Endothelial cell (in vitro differentiated cells): Measurements from ENCODE around the gene ERI3. TPM values are rescaled to one million over a fixed set of nuclear protein-coding genes. Genes with fewer than 3 reads are reported as not detected.

Experiments
- DNase-seq: peaks from one replicate; pipeline ENCODE4 v3.0.0; 2021; ENCODE audit warnings: low spot score
- H3K27ac Mint-ChIP-seq: one replicate; pipeline ENCODE4 v1.8.0; 2021; ENCODE audit warnings: mixed read lengths, inconsistent platforms; ENCODE audit not compliant: unreplicated experiment
- H3K27me3 Mint-ChIP-seq: one replicate; pipeline ENCODE4 v1.8.0; 2021; ENCODE audit warnings: mild to moderate bottlenecking, moderate library complexity, mixed read lengths, inconsistent platforms; ENCODE audit not compliant: unreplicated experiment
- H3K36me3 Mint-ChIP-seq: one replicate; pipeline ENCODE4 v1.8.0; 2021; ENCODE audit warnings: mild to moderate bottlenecking, low read depth, mixed read lengths, inconsistent platforms; ENCODE audit not compliant: unreplicated experiment
- H3K4me1 Mint-ChIP-seq: one replicate; pipeline ENCODE4 v1.8.0; 2021; ENCODE audit warnings: mild to moderate bottlenecking, mixed read lengths, inconsistent platforms; ENCODE audit not compliant: unreplicated experiment
- H3K4me3 Mint-ChIP-seq: one replicate; pipeline ENCODE4 v1.8.0; 2021; ENCODE audit warnings: mild to moderate bottlenecking, mixed read lengths, inconsistent platforms; ENCODE audit not compliant: unreplicated experiment
- H3K9me3 Mint-ChIP-seq: one replicate; pipeline ENCODE4 v1.8.0; 2021; ENCODE audit warnings: mixed read lengths, inconsistent platforms; ENCODE audit not compliant: unreplicated experiment
- total RNA-seq: library from RNA; stranded (reverse); fragmentation: NEBNext Ultra II Directional; extraction: Animal tissue kit (Norgen Biotek cat#: 25700); gene quantifications from one replicate; pipeline ENCODE4 v1.2.1, GENCODE V29; 2021; ENCODE audit not compliant: unreplicated experiment
- TF ChIP-seq, protein P1 (sequence below): fragments of 200-600 bp; sonication (generic); IDR thresholded peaks from one replicate; pipeline ENCODE4 v1.5.0; 2021; ENCODE audit warnings: antibody characterized with exemption; ENCODE audit not compliant: unreplicated experiment

The ERI3 gene
- total RNA-seq, 1 donor from 2014 or later: 42.6 TPM

DNA sequence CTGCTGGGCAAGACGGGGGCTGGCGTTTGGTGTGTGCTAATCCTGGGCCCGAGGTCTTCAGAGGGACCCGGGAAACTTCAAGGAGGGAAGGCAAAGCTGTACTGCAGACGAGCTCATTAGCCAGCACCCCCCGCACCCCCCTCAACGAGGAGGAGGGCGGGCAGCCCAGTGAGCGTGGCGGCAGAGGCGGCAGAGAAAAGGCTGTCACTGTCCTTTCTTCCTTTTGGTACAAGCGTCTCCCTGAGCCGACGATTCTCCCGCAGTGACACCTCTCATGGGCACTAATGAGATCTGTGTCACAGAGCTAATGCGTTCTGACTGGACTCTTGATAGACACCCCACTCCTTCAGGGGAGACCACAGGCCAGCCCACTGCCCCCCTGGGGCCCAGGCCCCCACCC, 112.3 kb downstream of the ERI3 start:
- Mint-ChIP-seq H3K27me3 (peaks cover 11% of the 10 kb centered on the region), H3K36me3 (peaks cover 23% of the 10 kb centered on the region), H3K27ac (no peak overlapping the region), H3K9me3 (no peaks in the 10 kb centered on the region), H3K4me3 (no peak overlapping the region), H3K4me1 (peaks cover 21% of the 10 kb centered on the region)
- DNase-seq: no peak
- TF ChIP-seq, protein P1, sequence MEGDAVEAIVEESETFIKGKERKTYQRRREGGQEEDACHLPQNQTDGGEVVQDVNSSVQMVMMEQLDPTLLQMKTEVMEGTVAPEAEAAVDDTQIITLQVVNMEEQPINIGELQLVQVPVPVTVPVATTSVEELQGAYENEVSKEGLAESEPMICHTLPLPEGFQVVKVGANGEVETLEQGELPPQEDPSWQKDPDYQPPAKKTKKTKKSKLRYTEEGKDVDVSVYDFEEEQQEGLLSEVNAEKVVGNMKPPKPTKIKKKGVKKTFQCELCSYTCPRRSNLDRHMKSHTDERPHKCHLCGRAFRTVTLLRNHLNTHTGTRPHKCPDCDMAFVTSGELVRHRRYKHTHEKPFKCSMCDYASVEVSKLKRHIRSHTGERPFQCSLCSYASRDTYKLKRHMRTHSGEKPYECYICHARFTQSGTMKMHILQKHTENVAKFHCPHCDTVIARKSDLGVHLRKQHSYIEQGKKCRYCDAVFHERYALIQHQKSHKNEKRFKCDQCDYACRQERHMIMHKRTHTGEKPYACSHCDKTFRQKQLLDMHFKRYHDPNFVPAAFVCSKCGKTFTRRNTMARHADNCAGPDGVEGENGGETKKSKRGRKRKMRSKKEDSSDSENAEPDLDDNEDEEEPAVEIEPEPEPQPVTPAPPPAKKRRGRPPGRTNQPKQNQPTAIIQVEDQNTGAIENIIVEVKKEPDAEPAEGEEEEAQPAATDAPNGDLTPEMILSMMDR: no peak

DNA sequence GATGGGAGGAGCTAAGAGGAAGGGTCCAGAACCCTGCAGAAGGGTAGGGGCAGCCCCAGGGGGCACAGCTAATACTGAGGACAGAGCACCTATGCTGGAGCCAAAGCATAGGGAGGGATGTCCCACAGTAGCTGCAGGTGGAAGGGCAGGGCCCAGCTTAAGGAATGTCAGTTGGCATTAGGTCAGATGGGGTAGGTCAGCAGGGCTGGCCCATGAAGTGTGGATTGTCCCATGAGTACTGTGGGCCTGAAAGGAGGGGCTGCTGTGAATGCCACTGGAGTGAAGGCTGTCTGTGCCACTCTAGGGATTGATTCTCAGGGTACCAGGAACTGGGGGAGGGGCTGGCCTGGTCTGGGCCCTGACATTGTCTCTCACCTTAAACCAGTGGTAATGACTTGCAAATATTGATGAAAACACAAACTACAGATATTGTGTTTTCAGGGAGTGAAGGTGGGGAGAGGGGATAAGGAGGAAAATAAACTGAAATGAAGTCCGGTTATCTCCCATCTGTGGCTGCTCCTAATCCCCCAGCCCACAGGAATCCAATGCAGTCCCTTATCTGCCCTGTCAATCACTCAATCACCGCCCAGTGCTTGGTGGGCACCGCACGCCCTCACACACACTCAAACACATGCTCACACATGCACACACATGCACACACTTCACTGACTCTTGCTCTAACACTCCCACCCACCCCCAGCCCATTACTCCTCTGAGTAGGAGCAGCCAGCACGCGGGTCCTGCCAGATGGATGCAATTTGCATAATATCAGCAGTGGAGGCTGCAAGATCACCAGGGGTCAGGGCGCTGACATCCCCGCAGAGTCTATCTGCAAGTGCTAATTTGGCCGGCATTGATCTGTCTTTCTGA, 114.0 kb downstream of the ERI3 start:
- Mint-ChIP-seq H3K4me3 (peak overlapping the region; percentile 56), H3K9me3 (no peaks in the 10 kb centered on the region), H3K36me3 (peaks cover 22% of the 10 kb centered on the region), H3K27me3 (peaks cover 11% of the 10 kb centered on the region), H3K27ac (no peak overlapping the region), H3K4me1 (peaks cover 21% of the 10 kb centered on the region)
- TF ChIP-seq, protein P1: no peak
- no peak for DNase-seq

DNA sequence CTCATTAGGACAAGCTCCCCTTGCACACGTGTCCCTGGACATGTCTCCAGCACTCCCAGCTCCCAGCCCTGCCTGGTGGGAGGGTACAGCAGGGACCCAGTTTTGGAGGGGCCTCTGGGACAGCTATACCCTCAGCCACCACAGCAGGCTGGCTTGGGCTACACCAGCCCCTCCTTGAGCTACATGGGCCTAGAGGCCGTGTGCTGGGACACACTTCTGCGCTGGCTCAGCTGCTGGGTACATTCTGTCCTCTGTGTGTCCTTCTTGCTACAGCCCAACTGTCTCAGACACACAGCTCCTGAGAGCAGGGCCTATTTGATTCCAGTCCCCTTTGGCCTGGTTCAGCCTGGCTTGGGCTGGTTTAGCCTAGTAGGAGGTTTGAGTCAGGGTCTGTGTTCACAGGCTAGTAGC, 115.1 kb downstream of the ERI3 start:
- DNase-seq: no peak
- peaks cover 21% of the 10 kb centered on the region for H3K4me1 Mint-ChIP-seq
- TF ChIP-seq, protein P1: no peak
- no peak overlapping the region for H3K27ac Mint-ChIP-seq
- no peaks in the 10 kb centered on the region for H3K9me3 Mint-ChIP-seq
- H3K36me3 Mint-ChIP-seq: peaks cover 18% of the 10 kb centered on the region
- H3K4me3 Mint-ChIP-seq: no peak overlapping the region
- H3K27me3 Mint-ChIP-seq: peaks cover 8% of the 10 kb centered on the region

DNA sequence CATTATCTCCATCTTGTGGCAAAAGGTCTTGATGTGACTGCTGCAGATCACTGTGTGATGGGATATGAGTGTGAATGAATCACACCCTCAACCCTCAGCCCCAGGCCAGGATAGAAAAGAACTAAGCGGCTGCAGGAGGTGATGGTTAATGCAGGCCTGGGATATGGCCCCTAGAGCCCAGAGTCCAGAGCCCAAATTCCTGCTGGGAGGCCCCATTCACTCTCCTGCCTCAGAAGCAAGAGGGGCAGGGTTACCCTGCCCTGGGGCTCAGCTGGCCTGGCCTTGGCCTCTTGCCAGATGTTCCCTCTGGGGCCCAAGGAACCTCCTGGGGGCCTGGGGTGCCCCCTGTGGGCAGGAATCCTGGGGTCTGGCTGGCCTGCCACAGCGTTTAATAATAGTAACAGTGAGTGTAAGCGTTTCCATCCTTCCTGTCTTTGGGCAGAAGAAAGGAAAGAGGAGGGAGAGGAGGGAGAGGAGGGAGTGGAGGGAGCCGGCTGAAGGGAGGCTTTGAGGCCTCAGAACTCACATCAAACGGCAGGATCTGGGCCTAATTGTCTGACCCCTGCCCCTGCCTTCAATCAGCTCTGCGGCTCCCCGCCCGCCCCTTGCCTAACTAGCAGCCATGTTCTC, 115.6 kb downstream of the ERI3 start:
- H3K27ac Mint-ChIP-seq: no peak overlapping the region
- TF ChIP-seq, protein P1: no peak
- H3K27me3 Mint-ChIP-seq: peaks cover 5% of the 10 kb centered on the region
- H3K4me1 Mint-ChIP-seq: peaks cover 21% of the 10 kb centered on the region
- H3K36me3 Mint-ChIP-seq: peaks cover 16% of the 10 kb centered on the region
- peak; percentile 44 for DNase-seq
- no peak overlapping the region for H3K4me3 Mint-ChIP-seq
- H3K9me3 Mint-ChIP-seq: no peaks in the 10 kb centered on the region

DNA sequence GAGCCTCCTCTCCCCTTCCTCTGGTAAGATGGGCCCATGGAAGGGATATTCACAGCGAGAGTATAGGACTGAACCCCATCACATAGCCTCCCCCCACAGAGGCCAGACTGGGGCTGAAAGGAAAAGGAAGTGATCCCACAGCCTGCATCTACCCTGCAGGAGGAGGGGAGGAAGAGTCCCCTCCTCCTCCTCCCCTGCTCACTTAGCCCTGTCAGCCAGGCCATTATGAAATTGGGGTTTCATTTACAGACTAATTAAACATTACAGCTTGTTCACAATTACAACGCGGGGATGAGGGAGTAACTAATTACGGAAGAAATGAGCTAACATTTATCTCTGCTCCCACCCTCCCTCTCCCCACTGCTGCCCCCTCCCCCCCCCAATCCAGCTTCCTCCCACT, 116.4 kb downstream of the ERI3 start:
- Mint-ChIP-seq H3K27ac (no peak overlapping the region), H3K4me3 (no peak overlapping the region), H3K9me3 (no peaks in the 10 kb centered on the region), H3K27me3 (no peaks in the 10 kb centered on the region), H3K4me1 (peaks cover 21% of the 10 kb centered on the region), H3K36me3 (peaks cover 11% of the 10 kb centered on the region)
- no peak for DNase-seq
- TF ChIP-seq, protein P1: no peak
